HepG2 (cell line): Measurements from ENCODE around the gene ATP23. TPM values are rescaled to one million over a fixed set of nuclear protein-coding genes. Genes with fewer than 3 reads are reported as not detected.

ENCODE experiments used
- ATAC-seq: fragments of 200-7000 bp; cut with Tn5 transposase; 3 replicates; pipeline ENCODE4 v1.9.1; 2020; ENCODE audit warnings: mild to moderate bottlenecking, moderate library complexity
- BruUV-seq: library from RNA; stranded (reverse); fragments of 400-500 nt; replicated peaks from 2 replicates; lab custom pipeline; 2021; lab: Mats Ljungman, UMichigan
- CTCF ChIA-PET: fragments of 300-600 bp; formaldehyde crosslinking; extraction: SDS; loops from one replicate; lab custom pipeline; 2021; ENCODE audit warnings: low total read pairs, inconsistent platforms, low intra/inter-chr PET ratio; lab: Yijun Ruan, JAX
- POLR2A ChIA-PET: fragments of 350-600 bp; sonication (Branson Sonifier 250); formaldehyde crosslinking; loops from one replicate; lab custom pipeline; 2020; ENCODE audit warnings: antibody characterized with exemption, inconsistent platforms; lab: Yijun Ruan, JAX
- DNase-seq: peaks from one replicate; pipeline ENCODE4 v3.0.0-alpha.2; 2015; ENCODE audit warnings: low spot score
- FAIRE-seq: peaks from 3 replicates; lab custom pipeline; 2011; peaks lifted over from hg19 to GRCh38; lab: Jason Lieb, UNC
- H2AFZ ChIP-seq: one replicate; pipeline ENCODE4 v1.6.1; 2011; ENCODE audit warnings: low read length, inconsistent platforms
- H3K27ac ChIP-seq: fragments of 300-600 bp; 3 replicates; pipeline ENCODE4 v1.8.0; 2011; ENCODE audit warnings: mixed run types, mild to moderate bottlenecking, mixed read lengths, low read length, inconsistent platforms; ENCODE audit not compliant: insufficient read depth; ENCODE audit errors: extremely low read length
- H3K27me3 ChIP-seq, 2 experiments: fragments of 200-600 bp in 1 of 2; 2 replicates in 1 of 2; 3 replicates in 1 of 2; pipeline versions ENCODE4 v1.6.0 to v1.8.0; 2011; ENCODE audit warnings: low read length in 2 of 2, mild to moderate bottlenecking in 2 of 2, moderate library complexity in 2 of 2, inconsistent platforms in 1 of 2; ENCODE audit not compliant: insufficient read depth in 2 of 2, control insufficient read depth in 1 of 2
- H3K36me3 ChIP-seq, 2 experiments: fragments of 200-600 bp in 1 of 2; replicated peaks in 1 of 2; 2 replicates in 1 of 2; 3 replicates in 1 of 2; pipeline versions ENCODE4 v1.5.1 to v1.8.0; 2011; ENCODE audit warnings: low read length in 2 of 2, inconsistent platforms in 1 of 2; ENCODE audit not compliant: insufficient read depth in 2 of 2, control insufficient read depth in 1 of 2
- H3K4me1 ChIP-seq: 2 replicates; pipeline ENCODE4 v1.5.1; 2012; ENCODE audit warnings: low read length, inconsistent platforms; ENCODE audit not compliant: insufficient read depth
- H3K4me2 ChIP-seq: 2 replicates; pipeline ENCODE4 v1.6.0; 2011; ENCODE audit warnings: low read depth, low read length, inconsistent platforms
- H3K4me3 ChIP-seq, 3 experiments: fragments of 200-600 bp in 1 of 3; sonication (generic), shearing (Covaris generic) in 1 of 3; replicated peaks in 1 of 3; 2 replicates each; pipeline ENCODE4 v1.5.1; 2011 to 2016; ENCODE audit warnings: low read length in 3 of 3, inconsistent platforms in 2 of 3, low read depth in 2 of 3, mild to moderate bottlenecking in 2 of 3, control low read depth in 1 of 3, mixed read lengths in 1 of 3; ENCODE audit not compliant: insufficient read depth in 1 of 3
- H3K79me2 ChIP-seq: one replicate; pipeline ENCODE4 v1.6.1; 2011; ENCODE audit warnings: low read length, inconsistent platforms; ENCODE audit not compliant: insufficient read depth
- H3K9ac ChIP-seq: 2 replicates; pipeline ENCODE4 v1.6.0; 2011; ENCODE audit warnings: mild to moderate bottlenecking, low read depth, low read length, inconsistent platforms; ENCODE audit not compliant: insufficient read depth
- H3K9me3 ChIP-seq: 2 replicates; pipeline ENCODE4 v1.5.1; 2012; ENCODE audit warnings: mild to moderate bottlenecking, low read length
- H4K20me1 ChIP-seq: 2 replicates; pipeline ENCODE4 v1.6.0; 2011; ENCODE audit warnings: inconsistent platforms, mild to moderate bottlenecking, low read length, moderate library complexity; ENCODE audit not compliant: insufficient read depth
- CEBPB ChIP-seq: IDR thresholded peaks from 2 replicates; pipeline ENCODE4 v1.6.1; 2011; ENCODE audit warnings: low read depth, low read length, improper control_type of control experiment, borderline replicate concordance
- HNRNPLL ChIP-seq: fragments of 200-400 bp; formaldehyde crosslinking; IDR thresholded peaks from 2 replicates; pipeline ENCODE4 v1.6.1; 2017; ENCODE audit warnings: mild to moderate bottlenecking, low read depth, low read length; ENCODE audit not compliant: poor library complexity, severe bottlenecking
- KDM4B ChIP-seq: sonication (generic); formaldehyde crosslinking; IDR thresholded peaks from 2 replicates; pipeline ENCODE4 v1.4.0; 2020; ENCODE audit warnings: missing genetic modification reagents
- NFYC ChIP-seq: IDR thresholded peaks from 2 replicates; pipeline ENCODE4 v1.6.1; 2016; ENCODE audit warnings: missing genetic modification reagents, missing compliant biosample characterization
- RERE ChIP-seq: IDR thresholded peaks from 2 replicates; pipeline ENCODE4 v1.6.1; 2016; ENCODE audit warnings: low read depth, missing genetic modification reagents, missing compliant biosample characterization
- U2AF1 ChIP-seq: fragments of 200-400 bp; formaldehyde crosslinking; optimal IDR thresholded peaks from 2 replicates; pipeline ENCODE3; 2017; ENCODE audit warnings: mild to moderate bottlenecking, low read depth, low read length
- ZBTB25 ChIP-seq: IDR thresholded peaks from 2 replicates; pipeline ENCODE4 v1.6.1; 2018; ENCODE audit warnings: missing genetic modification reagents
- ZNF3 ChIP-seq: IDR thresholded peaks from 2 replicates; pipeline ENCODE4 v1.7.0; 2017; ENCODE audit warnings: inconsistent platforms
- ZNF512 ChIP-seq: sonication (generic); formaldehyde crosslinking; IDR thresholded peaks from 2 replicates; pipeline ENCODE4 v1.4.0; 2020; ENCODE audit warnings: mild to moderate bottlenecking, missing genetic modification reagents
- ZNF644 ChIP-seq: IDR thresholded peaks from 2 replicates; pipeline ENCODE4 v1.6.1; 2016; ENCODE audit warnings: low read depth
- ZNF7 ChIP-seq: IDR thresholded peaks from 2 replicates; pipeline ENCODE4 v1.6.1; 2016; ENCODE audit warnings: missing biosample characterization, missing genetic modification reagents
- WGBS: methylation state at CpG from one replicate; pipeline ENCODE4 v1.1.6; 2017; ENCODE audit warnings: low lambda C conversion rate; 5-methylcytosine and 5-hydroxymethylcytosine counted together
- in situ Hi-C: cut with HindIII; loops from 2 replicates; pipeline ENCODE4 v1.10.0; 2017; ENCODE audit warnings: low pct_unique_long_range_greater_than_20kb; ENCODE audit not compliant: extremely low pct_ligation_motif_present
- intact Hi-C: fragments of 100-400 bp; cut with micrococcal nuclease; formaldehyde crosslinking; loops from one replicate; pipeline ENCODE4 v1.10.0; 2022; ENCODE audit not compliant: unreplicated experiment
- polyA plus RNA-seq, 8 experiments: library from polyadenylated mRNA; depleted of rRNA in 3 of 8; stranded (reverse) in 7 of 8; unstranded in 1 of 8; fragments of >200 nt; fragmentation: Illumina TruSeq in 4 of 8; extraction: Trizol in 4 of 8; gene quantifications; 2 replicates each; pipeline versions ENCODE4 v1.2.1 to v1.2.3, GENCODE V29; 2011 to 2016; ENCODE audit warnings: low read depth in 4 of 8, missing spikeins in 1 of 8, mixed read lengths in 1 of 8; ENCODE audit not compliant: insufficient read depth in 1 of 8
- total RNA-seq, 5 experiments: library from RNA; depleted of rRNA; stranded (reverse); fragments of >200 nt; fragmentation: Illumina TruSeq; extraction: Trizol; gene quantifications; 2 replicates each; pipeline ENCODE4 v1.2.3, GENCODE V29; 2016; ENCODE audit warnings: low read depth in 1 of 5

The ATP23 gene
- total and polyA plus RNA-seq, 2 of the 13 experiments (the other 11 are each of a cell fraction or from before 2014, with no cell fraction given), result 12.1 to 14.7 TPM

- intact Hi-C loops, result no loop called here
- POLR2A ChIA-PET, result no interaction called here
- DNase-seq, result no peak
- BruUV-seq, result no TSS peak
- H3K36me3 ChIP-seq, result no peaks in the 10 kb centered on the region
- TF ChIP-seq U2AF1, result no peak
- peak; percentile 31; the same call in 1 of the 2 replicates for TF ChIP-seq CEBPB
- peaks cover 24% of the 10 kb centered on the region for H3K9me3 ChIP-seq
- H4K20me1 ChIP-seq, result no peaks in the 10 kb centered on the region
- H3K79me2 ChIP-seq, result no peaks in the 10 kb centered on the region
- no peak overlapping the region for H3K9ac ChIP-seq
- no peak overlapping the region for H3K27ac ChIP-seq
- no peak for ATAC-seq
- no peak overlapping the region for H3K4me3 ChIP-seq
- no peaks in the 10 kb centered on the region for H3K27me3 ChIP-seq
- no peak for FAIRE-seq
- no peaks in the 10 kb centered on the region for H3K4me1 ChIP-seq
- in situ Hi-C loops, result loop anchor here (25.0 kb wide), 2 partner anchors 443 to 1168 kb away; no protein-coding TSS in a partner anchor
- under 1% methylated on average over 3 of the region's 3 CpGs for WGBS
- no peak overlapping the region for H2AFZ ChIP-seq
- no peak overlapping the region for H3K4me2 ChIP-seq
- CTCF ChIA-PET, result no interaction called here
These were observed 52.5 kb downstream of the ATP23 start for GRCh38 chr12:57993834-57994233.

GRCh38 chr12:57996520-57996919 lies 55.2 kb downstream of the ATP23 start:
- in situ Hi-C loops, result loop anchor here (25.0 kb wide), 2 partner anchors 441 to 1166 kb away; no protein-coding TSS in a partner anchor
- H3K4me1 ChIP-seq, result no peaks in the 10 kb centered on the region
- no peak overlapping the region for H3K9ac ChIP-seq
- DNase-seq, result no peak
- intact Hi-C loops, result no loop called here
- ChIA-PET POLR2A (no interaction called here), CTCF (no interaction called here)
- no peaks in the 10 kb centered on the region for H3K79me2 ChIP-seq
- H3K9me3 ChIP-seq, result peaks cover 35% of the 10 kb centered on the region
- H3K4me2 ChIP-seq, result no peak overlapping the region
- WGBS, result 0% methylated on average over 2 of the region's 2 CpGs
- no peak for ATAC-seq
- no peaks in the 10 kb centered on the region for H3K36me3 ChIP-seq
- no peaks in the 10 kb centered on the region for H4K20me1 ChIP-seq
- no peak overlapping the region for H3K4me3 ChIP-seq
- no peak for FAIRE-seq
- no peak overlapping the region for H3K27ac ChIP-seq
- no peaks in the 10 kb centered on the region for H3K27me3 ChIP-seq
- H2AFZ ChIP-seq, result no peak overlapping the region
- BruUV-seq, result no TSS peak
- TF ChIP-seq ZNF7, result no peak
- TF ChIP-seq ZNF3 (CRISPR knock-in tag), result no peak
- TF ChIP-seq ZBTB25 (CRISPR knock-in tag), result no peak
- no peak for TF ChIP-seq RERE (CRISPR knock-in tag)
- TF ChIP-seq NFYC, result no peak
- no peak for TF ChIP-seq ZNF644 (CRISPR knock-in tag)
- TF ChIP-seq KDM4B (CRISPR knock-in tag), result no peak
- no peak for TF ChIP-seq ZNF512
- TF ChIP-seq HNRNPLL, result no peak
